ENCODE data around the gene SYNGR4. TPM values are rescaled to one million over a fixed set of nuclear protein-coding genes. Genes with fewer than 3 reads are reported as not detected.
A peak's percentile ranks its signal among the peaks of the same experiment; 100 is the strongest.

SYNGR4 gene
- total RNA-seq, 1 donor from 2014 or later, result not detected

- Mint-ChIP-seq H3K9me3 (ENCODE audit: unreplicated experiment) (no peaks in the 10 kb centered on the region), H3K36me3 (ENCODE audit: unreplicated experiment) (no peaks in the 10 kb centered on the region), H3K27me3 (ENCODE audit: unreplicated experiment) (no peaks in the 10 kb centered on the region), H3K4me3 (ENCODE audit: unreplicated experiment) (no peak overlapping the region), H3K4me1 (ENCODE audit: unreplicated experiment) (peaks cover 8% of the 10 kb centered on the region), H3K27ac (ENCODE audit: unreplicated experiment) (no peak overlapping the region)
- no peak for DNase-seq (ENCODE audit: extremely low spot score, unreplicated experiment)
- TF ChIP-seq CTCF (IDR thresholded peaks at IDR 0.05), result no peak
Measured at GRCh38 chr19:48350856-48351255, 13.3 kb upstream of the SYNGR4 start.

GRCh38 chr19:48351341-48351752, 12.8 kb upstream of the SYNGR4 start:
- peak; percentile 75 for TF ChIP-seq CTCF (IDR thresholded peaks at IDR 0.05)
- no peaks in the 10 kb centered on the region for H3K27me3 Mint-ChIP-seq (ENCODE audit: unreplicated experiment)
- no peak overlapping the region for H3K27ac Mint-ChIP-seq (ENCODE audit: unreplicated experiment)
- peaks cover 8% of the 10 kb centered on the region for H3K4me1 Mint-ChIP-seq (ENCODE audit: unreplicated experiment)
- no peak overlapping the region for H3K4me3 Mint-ChIP-seq (ENCODE audit: unreplicated experiment)
- no peaks in the 10 kb centered on the region for H3K36me3 Mint-ChIP-seq (ENCODE audit: unreplicated experiment)
- DNase-seq (ENCODE audit: extremely low spot score, unreplicated experiment), result peak; percentile 89
- H3K9me3 Mint-ChIP-seq (ENCODE audit: unreplicated experiment), result no peaks in the 10 kb centered on the region

GRCh38 chr19:48353677-48354076, 10.5 kb upstream of the SYNGR4 start:
- Mint-ChIP-seq H3K27ac (ENCODE audit: unreplicated experiment) (no peak overlapping the region), H3K9me3 (ENCODE audit: unreplicated experiment) (no peaks in the 10 kb centered on the region), H3K4me3 (ENCODE audit: unreplicated experiment) (no peak overlapping the region), H3K27me3 (ENCODE audit: unreplicated experiment) (no peaks in the 10 kb centered on the region), H3K36me3 (ENCODE audit: unreplicated experiment) (no peaks in the 10 kb centered on the region), H3K4me1 (ENCODE audit: unreplicated experiment) (no peaks in the 10 kb centered on the region)
- no peak for TF ChIP-seq CTCF (IDR thresholded peaks at IDR 0.05)
- DNase-seq (ENCODE audit: extremely low spot score, unreplicated experiment), result no peak

GRCh38 chr19:48354332-48354992, 9.7 kb upstream of the SYNGR4 start:
- Mint-ChIP-seq H3K4me3 (ENCODE audit: unreplicated experiment) (no peak overlapping the region), H3K27ac (ENCODE audit: unreplicated experiment) (no peak overlapping the region), H3K4me1 (ENCODE audit: unreplicated experiment) (no peaks in the 10 kb centered on the region), H3K9me3 (ENCODE audit: unreplicated experiment) (no peaks in the 10 kb centered on the region), H3K36me3 (ENCODE audit: unreplicated experiment) (no peaks in the 10 kb centered on the region), H3K27me3 (ENCODE audit: unreplicated experiment) (no peaks in the 10 kb centered on the region)
- no peak for DNase-seq (ENCODE audit: extremely low spot score, unreplicated experiment)
- TF ChIP-seq CTCF (IDR thresholded peaks at IDR 0.05), result no peak

- Mint-ChIP-seq H3K27ac (ENCODE audit: unreplicated experiment) (no peak overlapping the region), H3K36me3 (ENCODE audit: unreplicated experiment) (no peaks in the 10 kb centered on the region)
Measured at GRCh38 chr19:48355365-48355954, 8.7 kb upstream of the SYNGR4 start.

More at GRCh38 chr19:48355365-48355954, 8.7 kb upstream of the SYNGR4 start:
- no peaks in the 10 kb centered on the region for H3K27me3 Mint-ChIP-seq (ENCODE audit: unreplicated experiment)
- DNase-seq (ENCODE audit: extremely low spot score, unreplicated experiment), result no peak
- no peaks in the 10 kb centered on the region for H3K4me1 Mint-ChIP-seq (ENCODE audit: unreplicated experiment)
- H3K4me3 Mint-ChIP-seq (ENCODE audit: unreplicated experiment), result no peak overlapping the region
- no peaks in the 10 kb centered on the region for H3K9me3 Mint-ChIP-seq (ENCODE audit: unreplicated experiment)
- no peak for TF ChIP-seq CTCF (IDR thresholded peaks at IDR 0.05)
